ENCODE measurements around the gene GPR155.
"Not testable (repeated sequence)": the region's sequence is repeated elsewhere in the genome, so short reads cannot be mapped to it uniquely, and the experiment has no call there.

- not testable (repeated sequence) for TF ChIP-seq CTCF (conservative IDR thresholded peaks at IDR 0.05; ENCODE audit: low read length); EZH2phosphoT487 (IDR thresholded peaks at IDR 0.05; ENCODE audit: borderline replicate concordance)
Observed at GRCh38 chr2:174489520-174489919, 2.7 kb upstream of the GPR155 start.

All from Loucy (cell line).